AG04449 (cell line): ENCODE data around the gene EIF4A2.

ENCODE experiments used
- CTCF ChIA-PET: fragments of 350-600 bp; formaldehyde crosslinking; extraction: SDS; loops from one replicate; lab custom pipeline; 2021; ENCODE audit warnings: antibody characterized with exemption; lab: Yijun Ruan, JAX
- POLR2A ChIA-PET: fragments of 400-600, 350-600 bp; formaldehyde crosslinking; extraction: SDS; loops from one replicate; lab custom pipeline; 2020; ENCODE audit warnings: antibody characterized with exemption, inconsistent platforms; lab: Yijun Ruan, JAX
- DNase-seq: peaks from one replicate; pipeline ENCODE4 v3.0.0-alpha.2; 2010; ENCODE audit warnings: low read depth, low spot score
- H3K4me3 ChIP-seq: 2 replicates; pipeline ENCODE4 v1.5.1; 2011; ENCODE audit warnings: low read depth, mild to moderate bottlenecking, control low read depth, low read length
- TF ChIP-seq, protein P1 (sequence below): IDR thresholded peaks from one replicate; pipeline ENCODE4 v1.5.1; 2011; ENCODE audit warnings: mild to moderate bottlenecking, moderate library complexity, low read length, control low read depth, inconsistent platforms; ENCODE audit not compliant: insufficient read depth; ENCODE audit errors: missing control alignments

EIF4A2 gene

DNA sequence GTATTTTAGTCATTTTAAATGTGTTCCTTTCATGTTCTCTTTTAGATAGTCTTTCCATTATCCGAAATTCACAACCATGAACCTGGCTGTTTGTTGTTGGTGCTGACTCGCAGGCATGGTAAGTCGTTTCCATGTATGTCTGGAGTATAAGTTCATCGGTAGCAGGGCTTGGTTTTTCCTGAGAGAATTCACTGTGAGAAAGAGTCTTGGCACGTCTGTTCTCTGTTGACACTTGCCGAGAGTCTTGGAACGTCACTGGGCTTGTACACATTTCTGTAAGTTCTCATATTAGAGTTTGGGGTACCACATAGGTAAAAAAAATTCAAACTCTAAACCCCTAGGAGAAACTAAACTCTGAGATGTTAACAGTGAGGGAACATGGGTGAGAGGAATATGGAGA is 29.4 kb upstream of the EIF4A2 start:
- ChIA-PET POLR2A (no interaction called here), CTCF (no interaction called here)
- H3K4me3 ChIP-seq = no peak overlapping the region
- DNase-seq = no peak
- TF ChIP-seq, protein P1, sequence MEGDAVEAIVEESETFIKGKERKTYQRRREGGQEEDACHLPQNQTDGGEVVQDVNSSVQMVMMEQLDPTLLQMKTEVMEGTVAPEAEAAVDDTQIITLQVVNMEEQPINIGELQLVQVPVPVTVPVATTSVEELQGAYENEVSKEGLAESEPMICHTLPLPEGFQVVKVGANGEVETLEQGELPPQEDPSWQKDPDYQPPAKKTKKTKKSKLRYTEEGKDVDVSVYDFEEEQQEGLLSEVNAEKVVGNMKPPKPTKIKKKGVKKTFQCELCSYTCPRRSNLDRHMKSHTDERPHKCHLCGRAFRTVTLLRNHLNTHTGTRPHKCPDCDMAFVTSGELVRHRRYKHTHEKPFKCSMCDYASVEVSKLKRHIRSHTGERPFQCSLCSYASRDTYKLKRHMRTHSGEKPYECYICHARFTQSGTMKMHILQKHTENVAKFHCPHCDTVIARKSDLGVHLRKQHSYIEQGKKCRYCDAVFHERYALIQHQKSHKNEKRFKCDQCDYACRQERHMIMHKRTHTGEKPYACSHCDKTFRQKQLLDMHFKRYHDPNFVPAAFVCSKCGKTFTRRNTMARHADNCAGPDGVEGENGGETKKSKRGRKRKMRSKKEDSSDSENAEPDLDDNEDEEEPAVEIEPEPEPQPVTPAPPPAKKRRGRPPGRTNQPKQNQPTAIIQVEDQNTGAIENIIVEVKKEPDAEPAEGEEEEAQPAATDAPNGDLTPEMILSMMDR = no peak

DNA sequence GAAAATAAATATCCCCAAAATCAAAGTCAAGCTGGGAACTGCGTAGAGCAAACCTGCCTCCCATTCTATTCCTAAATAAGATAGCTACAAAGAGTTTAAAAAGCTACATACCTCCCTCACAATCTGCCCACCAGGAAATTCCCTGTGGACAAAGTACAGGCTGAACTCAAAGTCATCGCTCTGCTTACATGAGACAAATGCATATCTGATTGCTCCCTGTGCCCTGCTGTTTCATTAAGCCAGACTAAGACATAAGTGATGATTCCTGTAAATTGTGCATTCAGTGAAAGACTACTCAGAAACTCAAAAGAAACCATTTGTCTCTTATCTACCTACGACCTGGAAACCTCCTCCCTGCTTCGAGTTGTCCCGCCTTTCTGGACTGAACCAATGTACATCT is 28.5 kb upstream of the EIF4A2 start:
- no peak for DNase-seq
- CTCF ChIA-PET = interaction anchor here (1.0 kb wide), 1 partner anchor 138 kb away, joined by 3 read pairs; no protein-coding TSS in a partner anchor
- POLR2A ChIA-PET = interaction anchor here (1.2 kb wide), 1 partner anchor 28 kb away, joined by 5 read pairs; the partner anchor contains the start of gene EIF4A2
- no peak overlapping the region for H3K4me3 ChIP-seq
- TF ChIP-seq, protein P1 = no peak

DNA sequence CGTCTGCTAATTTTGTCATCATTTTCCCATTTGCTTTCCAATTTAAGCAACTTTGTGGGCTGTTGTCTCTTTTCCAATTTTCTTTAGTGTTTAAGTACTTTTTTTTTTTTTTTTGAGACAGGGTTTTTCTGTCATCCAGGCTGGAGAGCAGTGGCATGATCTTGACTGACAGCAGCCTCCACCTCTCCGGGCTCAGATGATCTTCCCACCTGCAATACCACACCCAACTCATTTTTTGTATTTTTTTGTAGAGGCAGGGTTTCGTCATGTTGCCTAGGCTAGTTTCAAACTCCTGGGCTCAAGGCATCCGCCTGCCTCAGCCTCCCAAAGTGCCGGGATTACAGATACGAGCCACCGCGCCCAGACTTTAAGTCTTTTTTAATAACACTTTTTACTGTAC is 26.2 kb upstream of the EIF4A2 start:
- TF ChIP-seq, protein P1 = no peak
- H3K4me3 ChIP-seq = no peak overlapping the region
- ChIA-PET CTCF (no interaction called here), POLR2A (no interaction called here)
- no peak for DNase-seq

DNA sequence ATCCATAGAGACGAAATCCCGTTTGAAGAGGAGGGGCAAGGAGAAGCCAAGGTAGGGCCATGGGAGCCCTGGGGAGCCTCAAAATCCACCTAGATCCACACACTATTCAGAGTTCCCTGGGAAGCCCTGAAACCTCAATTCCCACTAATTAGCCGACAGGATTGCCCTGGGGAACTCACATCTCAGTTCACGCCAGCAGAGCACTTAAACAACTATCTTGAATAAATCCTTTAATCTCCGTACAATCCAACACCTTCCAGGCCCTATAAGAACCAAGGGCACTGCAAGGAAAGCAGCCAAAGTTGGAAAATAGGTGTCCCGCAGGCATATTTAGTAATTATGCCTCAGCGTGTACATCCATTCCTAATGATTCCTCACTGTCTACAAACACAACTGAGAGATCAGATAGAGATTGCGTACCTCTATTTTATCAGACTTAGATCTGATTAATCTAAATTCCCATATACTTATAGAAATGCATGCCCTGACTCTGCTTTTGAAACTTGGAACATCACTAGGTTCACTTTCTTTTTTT is 25.6 kb upstream of the EIF4A2 start:
- no peak for DNase-seq
- H3K4me3 ChIP-seq = no peak overlapping the region
- TF ChIP-seq, protein P1 = no peak
- ChIA-PET CTCF (interaction anchor here (1.4 kb wide), 1 partner anchor 140 kb away, joined by 3 read pairs; no protein-coding TSS in a partner anchor), POLR2A (no interaction called here)

DNA sequence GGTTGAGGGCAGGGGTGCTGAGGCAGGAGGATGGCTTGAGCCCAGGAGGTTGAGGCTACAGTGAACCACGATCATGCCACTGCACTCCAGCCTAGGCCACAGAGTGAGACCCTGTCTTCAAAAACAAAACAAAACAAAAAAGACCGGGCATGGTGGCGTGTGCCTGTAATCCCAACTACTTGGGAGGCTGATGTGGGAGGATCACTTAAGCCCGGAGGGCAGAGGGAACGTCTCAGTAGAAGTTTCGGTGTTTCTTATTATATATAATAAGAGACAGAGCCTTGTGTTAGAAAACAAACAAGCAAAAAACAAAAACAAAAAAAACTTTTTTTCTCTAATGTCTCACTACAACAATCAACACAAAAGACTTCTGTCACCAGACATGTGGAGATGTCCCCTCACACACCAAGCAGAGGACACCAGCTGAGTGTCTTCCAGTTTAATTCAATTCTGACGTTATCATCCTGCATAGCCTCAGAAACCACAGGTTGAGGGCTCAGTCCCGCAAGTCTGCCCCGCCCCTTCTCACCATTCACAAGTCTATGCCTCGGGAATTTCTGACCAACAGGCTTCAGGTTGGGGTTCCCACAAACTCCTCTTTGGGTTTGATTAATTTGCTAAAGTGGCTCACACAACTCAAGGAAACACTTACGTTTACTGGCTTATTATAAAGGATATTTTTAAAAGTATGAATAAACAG is 24.0 kb upstream of the EIF4A2 start:
- no peak for DNase-seq
- no peak overlapping the region for H3K4me3 ChIP-seq
- POLR2A ChIA-PET = no interaction called here
- CTCF ChIA-PET = interaction anchor here (1.4 kb wide), 1 partner anchor 142 kb away, joined by 3 read pairs; no protein-coding TSS in a partner anchor
- TF ChIP-seq, protein P1 = no peak

DNA sequence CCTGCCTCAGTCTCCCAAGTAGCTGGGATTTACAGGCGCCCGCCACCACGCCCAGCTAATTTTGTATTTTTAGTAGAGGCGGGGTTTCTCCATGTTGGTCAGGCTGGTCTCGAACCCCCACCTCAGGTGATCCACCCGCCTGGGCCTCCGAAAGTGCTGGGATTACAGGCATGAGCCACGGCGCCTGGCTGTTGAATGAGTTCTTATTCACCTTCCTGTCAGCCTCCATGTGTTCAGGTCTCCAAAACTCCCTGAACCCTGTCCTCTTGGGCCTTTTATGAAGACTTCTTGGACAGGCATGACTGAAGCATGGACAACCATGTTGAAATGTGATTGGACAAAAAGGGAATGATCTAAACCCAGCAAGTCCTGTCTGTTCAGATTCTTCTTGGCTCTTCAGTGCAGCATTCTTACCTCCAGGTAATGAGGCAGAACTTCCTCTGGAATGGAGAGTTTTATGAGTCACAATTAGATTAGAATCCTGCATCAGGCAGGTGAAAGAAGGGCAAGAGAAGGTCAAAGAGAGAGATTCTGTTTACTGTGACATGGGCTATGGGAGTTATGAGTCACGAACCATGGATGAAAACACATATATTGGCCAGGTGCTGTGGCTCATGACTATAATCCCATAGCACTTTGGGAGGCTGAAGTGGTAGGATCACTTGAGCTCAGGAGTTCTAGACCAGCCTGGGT is 23.1 kb upstream of the EIF4A2 start:
- CTCF ChIA-PET = no interaction called here
- POLR2A ChIA-PET = no interaction called here
- TF ChIP-seq, protein P1 = no peak
- DNase-seq = no peak
- H3K4me3 ChIP-seq = no peak overlapping the region
